Caco-2 (cell line): Measurements from ENCODE around the gene ACSS2. TPM values are rescaled to one million over a fixed set of nuclear protein-coding genes. Genes with fewer than 3 reads are reported as not detected.

Source experiments
- BruUV-seq: library from RNA; stranded (reverse); fragments of 400-500 nt; replicated peaks from 2 replicates; lab custom pipeline; 2021; lab: Mats Ljungman, UMichigan
- CTCF ChIA-PET: fragments of 300-600 bp; sonication (Branson Sonifier 250); formaldehyde crosslinking; loops from one replicate; lab custom pipeline; 2022; ENCODE audit warnings: antibody characterized with exemption; lab: Charles Lee
- POLR2A ChIA-PET: fragments of 300-600 bp; sonication (Branson Sonifier 250); formaldehyde crosslinking; loops from one replicate; lab custom pipeline; 2022; ENCODE audit warnings: antibody characterized with exemption; lab: Charles Lee
- DNase-seq, 2 experiments: peaks; one replicate each; pipeline versions ENCODE4 v3.0.0 to v3.0.0-alpha.2; 2020 to 2022
- H3K27me3 ChIP-seq: replicated peaks from 2 replicates; pipeline ENCODE4 v1.6.0; 2011; ENCODE audit warnings: low read length; ENCODE audit not compliant: control insufficient read depth, insufficient read depth
- H3K36me3 ChIP-seq: 2 replicates; pipeline ENCODE4 v1.5.1; 2011; ENCODE audit warnings: low read length; ENCODE audit not compliant: control insufficient read depth, insufficient read depth
- H3K4me1 ChIP-seq: fragments of 250-450 bp; sonication (Bioruptor Pico); 2 replicates; pipeline ENCODE4 v1.5.1; 2020; ENCODE audit warnings: mild to moderate bottlenecking
- H3K4me3 ChIP-seq: 2 replicates; pipeline ENCODE4 v1.5.1; 2011; ENCODE audit warnings: low read depth, mild to moderate bottlenecking, control low read depth, low read length
- H3K9me3 ChIP-seq: fragments of 250-450 bp; sonication (Bioruptor Pico); 2 replicates; pipeline ENCODE4 v1.5.1; 2020; ENCODE audit warnings: mild to moderate bottlenecking, moderate library complexity
- H3K27ac Mint-ChIP-seq: one replicate; pipeline ENCODE4 v1.8.0; 2022; ENCODE audit warnings: mixed read lengths; ENCODE audit not compliant: unreplicated experiment
- H3K27me3 Mint-ChIP-seq: one replicate; pipeline ENCODE4 v1.8.0; 2022; ENCODE audit warnings: mixed read lengths; ENCODE audit not compliant: insufficient read depth, unreplicated experiment
- H3K36me3 Mint-ChIP-seq: one replicate; pipeline ENCODE4 v1.8.0; 2022; ENCODE audit warnings: mild to moderate bottlenecking, mixed read lengths; ENCODE audit not compliant: insufficient read depth, unreplicated experiment
- H3K4me1 Mint-ChIP-seq: one replicate; pipeline ENCODE4 v1.8.0; 2022; ENCODE audit warnings: low read depth, mixed read lengths; ENCODE audit not compliant: unreplicated experiment
- H3K4me3 Mint-ChIP-seq: one replicate; pipeline ENCODE4 v1.8.0; 2022; ENCODE audit warnings: mild to moderate bottlenecking, moderate library complexity, mixed read lengths; ENCODE audit not compliant: unreplicated experiment
- H3K9me3 Mint-ChIP-seq: one replicate; pipeline ENCODE4 v1.8.0; 2022; ENCODE audit warnings: mixed read lengths; ENCODE audit not compliant: unreplicated experiment
- intact Hi-C: fragments of 100-400 bp; cut with micrococcal nuclease; formaldehyde crosslinking; loops from one replicate; pipeline ENCODE4 v1.10.0; 2022; ENCODE audit not compliant: unreplicated experiment
- total RNA-seq: library from RNA; stranded (reverse); gene quantifications from 2 replicates; pipeline ENCODE4 v1.2.3, GENCODE V29; 2022
- TF ChIP-seq, protein P1 (sequence below), 2 experiments: fragments of 200-600 bp in 1 of 2; IDR thresholded peaks; 1 replicate in 1 of 2; 2 replicates in 1 of 2; pipeline versions ENCODE4 v1.5.1 to v1.8.0; 2011 to 2022; ENCODE audit warnings: antibody characterized with exemption in 1 of 2, control low read depth in 1 of 2, inconsistent platforms in 1 of 2, low read depth in 1 of 2, low read length in 1 of 2, mild to moderate bottlenecking in 1 of 2, moderate library complexity in 1 of 2; ENCODE audit not compliant: insufficient read depth in 1 of 2, severe bottlenecking in 1 of 2, unreplicated experiment in 1 of 2

ACSS2 gene
- total RNA-seq, 1 experiment from 2014 or later, result 76.0 TPM

DNA sequence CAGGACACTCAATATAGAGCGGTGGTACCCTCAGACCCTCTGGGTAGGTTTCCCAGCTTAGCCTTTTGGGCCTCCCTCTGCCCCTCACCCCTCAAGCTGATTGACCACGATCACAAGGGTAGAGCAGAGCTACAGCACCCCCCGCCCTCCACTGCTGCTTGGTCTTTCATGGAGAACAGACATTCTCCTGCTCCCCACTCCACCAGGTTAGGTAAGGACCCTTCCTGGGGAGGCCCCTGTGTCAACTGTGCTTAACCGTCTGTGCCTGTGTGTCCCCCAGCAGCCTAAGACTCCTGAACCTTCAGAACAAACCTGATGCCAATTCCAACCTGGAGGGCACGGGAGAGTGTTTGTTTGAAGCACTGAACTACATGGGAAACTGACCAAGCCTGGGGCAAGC is 91.0 kb downstream of the ACSS2 start:
- Mint-ChIP-seq H3K9me3 (no peaks in the 10 kb centered on the region), H3K4me1 (no peaks in the 10 kb centered on the region), H3K27me3 (no peaks in the 10 kb centered on the region), H3K36me3 (no peaks in the 10 kb centered on the region), H3K27ac (no peak overlapping the region), H3K4me3 (no peak overlapping the region)
- no peak overlapping the region for H3K4me3 ChIP-seq
- TF ChIP-seq, protein P1, sequence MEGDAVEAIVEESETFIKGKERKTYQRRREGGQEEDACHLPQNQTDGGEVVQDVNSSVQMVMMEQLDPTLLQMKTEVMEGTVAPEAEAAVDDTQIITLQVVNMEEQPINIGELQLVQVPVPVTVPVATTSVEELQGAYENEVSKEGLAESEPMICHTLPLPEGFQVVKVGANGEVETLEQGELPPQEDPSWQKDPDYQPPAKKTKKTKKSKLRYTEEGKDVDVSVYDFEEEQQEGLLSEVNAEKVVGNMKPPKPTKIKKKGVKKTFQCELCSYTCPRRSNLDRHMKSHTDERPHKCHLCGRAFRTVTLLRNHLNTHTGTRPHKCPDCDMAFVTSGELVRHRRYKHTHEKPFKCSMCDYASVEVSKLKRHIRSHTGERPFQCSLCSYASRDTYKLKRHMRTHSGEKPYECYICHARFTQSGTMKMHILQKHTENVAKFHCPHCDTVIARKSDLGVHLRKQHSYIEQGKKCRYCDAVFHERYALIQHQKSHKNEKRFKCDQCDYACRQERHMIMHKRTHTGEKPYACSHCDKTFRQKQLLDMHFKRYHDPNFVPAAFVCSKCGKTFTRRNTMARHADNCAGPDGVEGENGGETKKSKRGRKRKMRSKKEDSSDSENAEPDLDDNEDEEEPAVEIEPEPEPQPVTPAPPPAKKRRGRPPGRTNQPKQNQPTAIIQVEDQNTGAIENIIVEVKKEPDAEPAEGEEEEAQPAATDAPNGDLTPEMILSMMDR (IDR thresholded peaks at IDR 0.05; ENCODE audit: insufficient read depth in 1 of 2, low read depth in 1 of 2, low read length in 1 of 2, severe bottlenecking in 1 of 2, unreplicated experiment in 1 of 2), result no peak
- no TSS peak for BruUV-seq
- no peaks in the 10 kb centered on the region for H3K27me3 ChIP-seq
- ChIA-PET CTCF (interaction anchor here (0.6 to 2.2 kb wide), 3 partner anchors 11 to 132 kb away, joined by 6 to 10 read pairs (median 8); partner anchors contain the start of genes GSS and MYH7B), POLR2A (interaction anchor here (1.3 kb wide), 1 partner anchor 12 kb away, joined by 3 read pairs; the partner anchor contains the start of genes GSS and MYH7B)
- no peaks in the 10 kb centered on the region for H3K9me3 ChIP-seq
- no peaks in the 10 kb centered on the region for H3K36me3 ChIP-seq
- no peaks in the 10 kb centered on the region for H3K4me1 ChIP-seq
- no peak for DNase-seq
- intact Hi-C loops, result no loop called here

DNA sequence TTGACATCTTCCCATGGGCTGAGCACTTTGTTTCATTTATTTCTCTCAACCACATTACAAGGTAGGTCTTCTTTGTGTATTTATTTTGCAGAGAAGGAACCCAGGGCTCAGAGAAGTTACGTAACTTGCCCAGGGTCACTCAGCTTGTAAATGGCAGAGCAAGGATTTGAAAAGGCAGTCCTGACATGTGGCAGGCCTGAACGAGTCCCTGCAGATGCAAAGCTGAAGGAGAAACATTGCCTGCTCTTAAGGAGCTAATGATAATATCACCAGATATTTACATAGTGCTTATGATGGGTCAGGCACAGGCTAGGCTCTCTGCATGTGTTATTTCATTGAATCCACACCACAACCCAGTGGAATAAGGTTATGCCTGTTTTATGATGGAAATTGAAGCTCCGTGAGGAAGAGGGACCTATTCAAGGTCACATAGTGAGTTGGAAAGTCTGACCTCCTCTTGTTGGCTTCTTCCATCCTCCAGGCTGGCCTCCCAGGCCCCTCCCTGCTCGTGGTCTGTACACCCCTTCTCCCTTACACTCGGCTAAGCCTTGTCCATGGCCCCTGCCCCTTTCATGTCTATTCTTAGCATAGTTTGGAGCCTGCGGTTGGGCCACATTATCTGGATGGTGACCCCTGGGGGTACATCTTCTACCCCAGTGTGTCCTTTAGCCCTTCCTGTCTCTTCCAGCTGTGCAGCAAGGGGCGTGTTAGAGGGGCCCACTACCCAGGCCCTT is 91.8 kb downstream of the ACSS2 start:
- CTCF ChIA-PET, result interaction anchor here (0.6 to 2.2 kb wide), 2 partner anchors 12 to 93 kb away, joined by 3 to 8 read pairs; partner anchors contain the start of genes GSS and MYH7B
- POLR2A ChIA-PET, result interaction anchor here (1.3 kb wide), 1 partner anchor 12 kb away, joined by 3 read pairs; the partner anchor contains the start of genes GSS and MYH7B

DNA sequence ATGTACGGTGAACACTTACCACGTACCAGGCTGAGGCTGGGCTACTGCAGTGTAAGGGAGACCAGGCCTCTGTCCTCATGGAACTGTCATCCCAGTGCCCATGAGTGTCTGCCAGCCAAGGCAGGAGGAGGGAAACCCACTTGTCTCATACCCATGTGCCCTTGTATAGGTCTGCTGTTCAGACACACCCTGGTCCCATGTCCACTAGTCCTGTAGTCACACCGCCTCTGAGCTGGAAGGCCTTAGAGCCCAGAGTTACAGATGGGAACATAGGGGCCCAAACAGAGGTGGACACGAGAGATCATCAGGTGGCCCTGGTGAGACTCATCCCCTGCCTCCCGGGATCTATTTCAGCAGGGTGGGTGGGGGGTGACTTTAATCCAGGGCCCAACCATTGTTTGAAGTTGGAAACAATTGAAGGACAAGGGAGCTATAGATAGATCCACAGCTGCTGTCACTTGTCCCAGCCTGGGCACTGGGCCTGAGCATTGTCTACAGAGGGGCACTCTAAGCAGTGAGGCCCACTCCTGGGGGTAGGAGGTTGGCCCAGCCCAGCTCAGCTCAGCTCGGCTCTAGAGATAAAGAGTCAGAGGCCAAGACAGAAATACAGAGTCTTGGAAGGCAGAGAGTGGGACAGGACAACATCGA is 93.9 kb downstream of the ACSS2 start:
- TF ChIP-seq, protein P1 (IDR thresholded peaks at IDR 0.05; ENCODE audit: insufficient read depth in 1 of 2, low read depth in 1 of 2, low read length in 1 of 2, severe bottlenecking in 1 of 2, unreplicated experiment in 1 of 2), result no peak
- Mint-ChIP-seq H3K4me1 (no peaks in the 10 kb centered on the region), H3K36me3 (no peaks in the 10 kb centered on the region), H3K27me3 (peaks cover 2% of the 10 kb centered on the region), H3K27ac (no peak overlapping the region), H3K4me3 (no peak overlapping the region), H3K9me3 (no peaks in the 10 kb centered on the region)
- POLR2A ChIA-PET, result no interaction called here
- Histone ChIP-seq H3K4me1 (no peaks in the 10 kb centered on the region), H3K36me3 (no peaks in the 10 kb centered on the region), H3K9me3 (no peaks in the 10 kb centered on the region), H3K27me3 (no peaks in the 10 kb centered on the region), H3K4me3 (no peak overlapping the region)
- intact Hi-C loops, result no loop called here
- no TSS peak for BruUV-seq
- CTCF ChIA-PET, result interaction anchor here (1.6 to 2.2 kb wide), 2 partner anchors 15 to 94 kb away, joined by 8 to 10 read pairs; partner anchors contain the start of genes ACSS2, GSS and MYH7B
- DNase-seq, result no peak

More for the DNA sequence above, 91.8 kb downstream of the ACSS2 start:
- TF ChIP-seq, protein P1 (IDR thresholded peaks at IDR 0.05; ENCODE audit: insufficient read depth in 1 of 2, low read depth in 1 of 2, low read length in 1 of 2, severe bottlenecking in 1 of 2, unreplicated experiment in 1 of 2), result no peak
- H3K36me3 Mint-ChIP-seq, result no peaks in the 10 kb centered on the region
- intact Hi-C loops, result no loop called here
- peak in 1 of 2 experiments; percentile 37 for DNase-seq
- Histone ChIP-seq H3K4me3 (no peak overlapping the region), H3K4me1 (no peaks in the 10 kb centered on the region), H3K9me3 (no peaks in the 10 kb centered on the region), H3K27me3 (no peaks in the 10 kb centered on the region), H3K36me3 (no peaks in the 10 kb centered on the region)
- no peak overlapping the region for H3K4me3 Mint-ChIP-seq
- H3K9me3 Mint-ChIP-seq, result no peaks in the 10 kb centered on the region
- H3K27me3 Mint-ChIP-seq, result no peaks in the 10 kb centered on the region
- no peaks in the 10 kb centered on the region for H3K4me1 Mint-ChIP-seq
- H3K27ac Mint-ChIP-seq, result no peak overlapping the region
- no TSS peak for BruUV-seq
